Measurements from ENCODE around the gene TRPM5. TPM values are rescaled to one million over a fixed set of nuclear protein-coding genes. Genes with fewer than 3 reads are reported as not detected.

The TRPM5 gene
- total and polyA plus RNA-seq, 2 of the 8 experiments (the other 6 are each of a cell fraction or from before 2014, with no cell fraction given) = 0.02 TPM; not detected in 1

GRCh38 chr11:2414616-2415015 lies 29.7 kb downstream of the TRPM5 start:
- H3K14ac ChIP-seq (ENCODE audit: insufficient read length) = no peak overlapping the region
- H3K27me3 ChIP-seq (replicated peaks in 1 of 4; ENCODE audit: control insufficient read depth in 3 of 4, extremely low read depth in 1 of 4, insufficient read depth in 3 of 4, low read length in 3 of 4) = no peaks in the 10 kb centered on the region; a peak in 1 of 7 replicates
- H2BK20ac ChIP-seq (ENCODE audit: low read length) = no peak overlapping the region
- FAIRE-seq (no peak), DNase-seq (ENCODE audit: low read depth in 1 of 2, low spot score in 2 of 2) (no peak)
- H3K23ac ChIP-seq (ENCODE audit: insufficient read length) = no peak overlapping the region
- no peaks in the 10 kb centered on the region for H3K79me1 ChIP-seq (ENCODE audit: low read depth, low read length)
- no peak overlapping the region for H4K5ac ChIP-seq (ENCODE audit: insufficient read length, low read depth, low read length)
- no peak overlapping the region for H2BK15ac ChIP-seq (ENCODE audit: low read length)
- no peak overlapping the region for H2AFZ ChIP-seq (ENCODE audit: low read length)
- H4K20me1 ChIP-seq (replicated peaks in 1 of 2; ENCODE audit: control insufficient read depth in 1 of 2, insufficient read depth in 2 of 2, low read length in 2 of 2) = no peaks in the 10 kb centered on the region
- H3K56ac ChIP-seq (replicated peaks; ENCODE audit: insufficient read length, low read depth, low read length) = no peak overlapping the region
- no peak overlapping the region for H3K4ac ChIP-seq (replicated peaks; ENCODE audit: insufficient read length, low read depth, low read length)
- H3K9ac ChIP-seq (replicated peaks in 1 of 4; ENCODE audit: extremely low read depth in 1 of 4, low read depth in 3 of 4, low read length in 3 of 4) = no peak overlapping the region
- H3K36me3 ChIP-seq (ENCODE audit: control insufficient read depth in 2 of 4, insufficient read depth in 4 of 4, low read length in 3 of 4) = no peaks in the 10 kb centered on the region
- H3K27ac ChIP-seq (ENCODE audit: low read depth, low read length) = no peak overlapping the region
- H2BK5ac ChIP-seq (ENCODE audit: low read depth, low read length) = no peak overlapping the region
- H2BK120ac ChIP-seq (replicated peaks; ENCODE audit: low read depth, low read length) = no peak overlapping the region
- no peak overlapping the region for H4K91ac ChIP-seq (replicated peaks; ENCODE audit: insufficient read length, low read length)
- ChIA-PET CTCF (ENCODE audit: partially characterized antibody) (interaction anchor here (1.3 to 9.2 kb wide), 5 partner anchors 10 to 115 kb away, joined by 3 to 196 read pairs (median 5); partner anchors contain the start of gene TSSC4), POLR2A (ENCODE audit: partially characterized antibody) (interaction anchor here (0.8 to 1.7 kb wide), 2 partner anchors 10 to 11 kb away, joined by 3 to 4 read pairs; no protein-coding TSS in a partner anchor)
- no peaks in the 10 kb centered on the region for H3K4me1 ChIP-seq (replicated peaks in 1 of 4; ENCODE audit: control insufficient read depth in 3 of 4, insufficient read depth in 4 of 4, low read length in 3 of 4)
- no peak overlapping the region for H3K4me2 ChIP-seq (ENCODE audit: insufficient read depth in 1 of 2, low read depth in 2 of 2, low read length in 2 of 2)
- 95% methylated on average over 11 of the region's 35 CpGs; no CpG with 5 or more reads in 1 of the 2 experiments for WGBS, 2 experiments (ENCODE audit: extremely low coverage in 1 of 2, insufficient coverage in 1 of 2, insufficient read length in 1 of 2, insufficient replicate concordance in 2 of 2, low coverage in 1 of 2, low lambda C conversion rate in 2 of 2, missing lambda C conversion rate in 1 of 2)
- H3K9me3 ChIP-seq (ENCODE audit: insufficient read depth in 2 of 2, low read depth in 1 of 2, low read length in 1 of 2) = no peaks in the 10 kb centered on the region
- H3K79me2 ChIP-seq (ENCODE audit: control insufficient read depth in 1 of 2, insufficient read depth in 2 of 2, low read length in 2 of 2) = no peaks in the 10 kb centered on the region
- no peaks in the 10 kb centered on the region for H3K23me2 ChIP-seq (ENCODE audit: low read depth, low read length)
- no peak overlapping the region; the same call in 1 of the 2 replicates for H4K8ac ChIP-seq (ENCODE audit: extremely low read depth, insufficient read depth, low read length)
- no peak overlapping the region for H3K4me3 ChIP-seq (ENCODE audit: extremely low read depth in 1 of 4, insufficient read depth in 2 of 4, low read depth in 3 of 4, low read length in 4 of 4)
- no peak overlapping the region for H2AK5ac ChIP-seq (ENCODE audit: low read depth, low read length)
- no peak overlapping the region for H2BK12ac ChIP-seq (ENCODE audit: low read depth, low read length)
- no peak overlapping the region for H3K18ac ChIP-seq (ENCODE audit: extremely low read depth, low read length)
- TF ChIP-seq RAD21 (IDR thresholded peaks at IDR 0.05 in 1 of 2, conservative IDR thresholded peaks at IDR 0.05 in 1 of 2; ENCODE audit: low read depth in 2 of 2, low read length in 2 of 2) (no peak), KDM1A (IDR thresholded peaks at IDR 0.05; ENCODE audit: borderline replicate concordance, low read length) (no peak), CEBPB (IDR thresholded peaks at IDR 0.05; ENCODE audit: low read depth, low read length) (no peak)

Measured in H1 (cell line).